Renal cortex interstitium (tissue), 11 donors: ENCODE measurements around the gene IRS1. TPM values are rescaled to one million over a fixed set of nuclear protein-coding genes. Genes with fewer than 3 reads are reported as not detected.

Source experiments
- DNase-seq, 11 donors: peaks; one replicate each; pipeline ENCODE4 v3.0.0-alpha.2; 2013; ENCODE audit warnings: low read depth in 9 of 11, low spot score in 4 of 11; ENCODE audit errors: extremely low read depth in 1 of 11
- polyA plus RNA-seq, 3 donors: library from polyadenylated mRNA; unstranded; fragments of 120-200 nt; gene quantifications; one replicate each; pipeline ENCODE4 v1.2.1, GENCODE V29; 2013; ENCODE audit not compliant: insufficient read length in 3 of 3

Gene IRS1
- polyA plus RNA-seq, 3 donors, result 12.4 to 15.7 (median 14.2) TPM

DNA sequence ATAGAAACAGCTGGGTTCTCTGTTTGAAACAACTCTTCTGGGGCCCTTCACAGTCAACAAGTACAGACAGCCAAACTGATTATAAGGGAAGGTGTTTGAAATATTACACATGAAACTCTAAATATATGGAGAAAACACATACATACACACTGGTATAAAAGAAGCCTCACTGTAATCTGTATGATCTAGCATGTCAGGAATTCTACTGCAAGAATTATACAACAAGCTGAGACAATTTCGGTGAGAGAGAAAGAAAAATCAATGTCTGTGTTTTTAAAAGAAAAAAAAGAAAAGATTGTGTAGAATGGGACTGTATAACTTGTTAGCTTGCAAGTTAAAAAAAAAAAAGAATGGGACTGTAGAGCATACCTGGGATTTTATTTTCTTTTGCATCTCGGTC lies 26.3 kb downstream of the IRS1 start:
- no peak for DNase-seq

DNA sequence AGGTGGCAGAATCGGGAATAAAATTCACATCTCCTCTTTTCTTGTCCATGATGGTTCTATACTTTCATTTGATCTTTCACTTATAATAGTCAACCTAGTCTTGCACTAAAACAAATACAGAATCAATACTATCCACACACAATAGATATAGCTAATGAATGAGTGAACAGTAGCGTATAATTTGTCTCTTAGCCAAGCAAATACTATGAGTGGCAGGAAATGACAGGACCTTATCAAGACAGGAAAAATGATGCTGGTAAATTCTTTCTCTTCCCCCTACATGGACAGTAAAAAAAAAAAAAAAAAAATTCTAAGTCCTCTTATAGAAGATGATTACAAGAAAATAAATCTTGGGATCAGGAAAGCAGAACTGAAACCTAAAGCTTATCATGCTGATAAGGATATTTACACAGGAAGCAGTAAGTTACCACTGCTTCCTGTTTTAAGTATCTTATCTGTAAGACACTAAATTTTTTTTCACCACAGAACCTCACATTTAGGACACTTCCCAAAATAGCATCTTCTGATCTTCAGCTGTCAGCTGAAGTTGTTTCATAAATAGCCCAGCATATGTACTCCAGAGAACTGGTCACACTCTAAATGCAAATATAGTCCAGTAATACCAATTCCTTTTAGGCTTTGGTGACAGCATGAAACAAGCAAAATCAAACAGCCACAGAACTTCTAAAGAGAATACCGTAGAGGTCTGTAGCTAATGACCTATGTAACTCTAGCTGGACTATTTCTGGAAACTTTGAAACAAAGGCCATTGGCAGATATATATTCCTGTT lies 27.0 kb downstream of the IRS1 start:
- peak in 1 of 11 donors; percentile 38 for DNase-seq

DNA sequence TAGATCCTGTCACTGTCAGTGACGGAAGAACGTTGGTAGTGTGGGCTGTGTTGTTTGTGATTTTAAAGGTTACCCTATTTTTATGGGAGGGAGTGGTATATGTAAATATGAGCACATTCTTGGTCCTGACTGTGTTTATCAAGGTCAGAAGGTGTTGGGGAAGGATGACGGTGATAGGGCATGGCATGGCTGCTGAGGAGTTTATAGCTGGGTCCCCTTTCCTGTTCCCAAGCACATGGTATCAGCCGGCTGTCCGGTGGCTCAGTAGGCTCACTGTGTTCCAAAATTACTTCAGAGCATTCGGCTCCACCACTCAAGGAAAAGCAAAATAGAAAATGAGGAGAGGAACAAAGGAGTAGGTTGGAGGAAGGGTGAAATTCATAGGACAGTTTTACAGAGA lies 28.6 kb downstream of the IRS1 start:
- no peak for DNase-seq

GRCh38 chr2:226767056-226767813 lies 32.4 kb downstream of the IRS1 start:
- DNase-seq, result no peak

DNA sequence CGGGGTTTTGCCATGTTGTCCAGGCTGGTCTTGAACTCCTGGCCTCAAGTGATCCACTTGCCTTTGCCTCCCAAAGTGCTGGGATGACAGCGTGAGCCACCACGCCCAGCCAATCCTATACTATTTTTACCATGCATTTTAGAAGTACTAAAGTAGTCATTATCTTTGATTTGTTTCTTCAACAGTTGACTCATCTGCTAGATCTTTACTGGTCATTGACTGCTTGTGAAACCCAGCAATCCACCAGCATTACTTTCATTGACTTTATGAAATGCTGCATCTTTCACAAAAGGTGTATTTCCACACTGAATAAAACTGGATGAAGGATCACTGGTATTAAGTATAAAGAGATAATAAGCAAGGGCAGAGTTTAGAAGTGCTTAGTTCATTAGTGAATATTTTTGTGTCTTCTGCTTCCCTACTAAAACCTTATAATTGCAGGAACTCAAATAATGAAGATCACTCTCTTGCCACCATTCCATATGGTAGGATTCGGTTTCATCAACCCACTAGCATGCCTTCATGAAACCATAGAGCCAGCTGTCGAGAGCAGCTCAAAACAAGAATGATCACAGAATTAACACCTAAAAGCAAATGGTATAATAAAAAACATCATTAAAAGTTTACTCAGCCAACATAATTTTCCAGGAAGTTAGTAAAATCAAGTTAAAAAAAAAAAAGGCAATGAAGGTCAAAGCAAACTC lies 33.1 kb downstream of the IRS1 start:
- DNase-seq, result no peak

DNA sequence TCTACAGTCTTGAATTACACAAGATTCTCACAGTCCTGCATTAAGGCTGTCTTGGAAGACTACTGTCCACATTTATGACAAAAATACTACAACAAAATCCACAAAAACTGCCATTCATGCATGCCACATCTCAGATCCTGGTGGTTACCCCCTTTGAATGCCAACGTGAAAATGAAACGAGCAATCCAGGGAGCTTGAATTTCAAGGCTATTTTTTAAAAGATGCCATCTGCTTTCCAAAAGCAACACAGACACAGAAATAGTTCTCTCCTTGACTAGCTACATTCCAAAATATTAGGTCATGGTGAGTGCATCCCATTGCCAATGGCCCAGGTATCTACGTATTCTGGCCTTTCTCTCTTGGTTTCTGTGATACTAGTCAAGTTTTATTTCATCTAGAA lies 36.3 kb downstream of the IRS1 start:
- no peak for DNase-seq

DNA sequence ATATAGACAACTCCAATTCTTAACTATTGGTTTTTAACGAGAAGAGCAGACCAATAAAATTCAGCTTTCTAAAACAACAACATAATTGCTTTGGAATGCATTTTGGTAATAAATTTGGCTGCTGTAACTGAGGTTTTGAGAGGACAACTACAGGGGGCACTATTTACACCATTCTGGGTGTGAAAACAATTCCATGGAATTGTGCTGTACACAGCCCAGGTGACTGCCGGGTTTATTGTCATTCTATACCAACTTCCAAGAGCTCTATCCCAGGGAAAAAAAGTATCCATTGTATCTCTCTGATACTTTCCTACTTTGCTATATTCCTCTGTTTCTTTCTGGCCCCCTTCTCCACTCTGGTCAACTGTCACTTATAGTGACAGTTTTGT lies 38.4 kb downstream of the IRS1 start:
- no peak for DNase-seq

GRCh38 chr2:226760412-226761194 lies 39.0 kb downstream of the IRS1 start:
- DNase-seq, result no peak

DNA sequence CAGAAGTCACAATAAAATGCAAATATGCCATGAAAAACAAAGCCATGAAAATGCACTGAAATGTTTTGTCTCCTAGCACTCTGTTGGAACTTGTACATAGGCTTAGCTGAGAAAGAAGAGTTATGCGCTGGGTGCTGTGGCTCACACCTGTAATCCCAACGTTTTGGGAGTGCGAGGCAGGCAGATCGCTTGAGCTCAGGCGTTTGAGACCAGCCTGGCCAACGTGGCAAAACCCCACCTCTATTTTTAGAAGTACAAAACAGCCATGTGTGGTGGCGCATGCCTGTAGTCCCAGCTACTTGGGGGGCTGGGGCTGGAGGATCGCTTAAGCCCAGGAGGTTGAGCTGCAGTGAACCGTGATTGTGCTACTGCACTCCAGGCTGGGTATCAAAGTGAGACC lies 39.9 kb downstream of the IRS1 start:
- no peak for DNase-seq

- DNase-seq, result no peak
Measured at GRCh38 chr2:226758921-226759640, 40.5 kb downstream of the IRS1 start.

DNA sequence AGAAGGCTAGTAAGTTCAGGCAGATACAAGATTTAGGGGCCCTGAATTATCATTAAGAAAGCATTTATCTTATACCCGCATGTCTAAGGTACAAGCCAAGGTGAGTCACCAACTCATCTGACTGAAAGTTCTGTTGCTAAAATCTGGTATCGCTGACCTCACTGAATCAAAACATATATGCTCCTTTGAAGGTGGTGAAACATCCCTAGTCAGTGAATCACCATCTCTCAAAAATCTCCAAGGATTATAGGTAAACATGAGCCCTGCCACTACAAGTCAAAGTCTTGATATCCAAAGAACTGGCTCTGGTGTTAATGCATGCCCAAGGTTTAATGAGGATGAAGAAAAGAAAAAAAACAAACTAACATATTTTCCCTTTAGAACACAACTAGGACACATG lies 43.5 kb downstream of the IRS1 start:
- DNase-seq, result no peak

DNA sequence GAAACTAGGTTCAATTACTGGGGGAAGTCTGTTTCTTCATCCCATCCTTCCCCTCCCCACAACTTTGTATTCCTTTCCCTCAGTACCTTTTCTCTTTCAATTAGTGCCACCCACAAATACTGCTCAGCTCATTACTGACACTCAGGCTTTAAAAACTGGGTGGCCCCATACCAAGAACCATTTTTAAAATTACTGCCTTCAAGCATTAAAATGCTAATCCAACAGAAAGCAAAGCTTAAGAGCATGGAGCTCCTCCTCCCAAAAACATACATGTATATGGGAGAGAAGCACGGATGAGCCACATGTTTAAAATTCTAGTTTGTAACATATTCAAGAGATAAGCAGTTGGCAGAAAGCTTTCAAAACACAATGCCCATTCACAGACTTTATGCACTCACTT lies 44.0 kb downstream of the IRS1 start:
- no peak for DNase-seq

DNA sequence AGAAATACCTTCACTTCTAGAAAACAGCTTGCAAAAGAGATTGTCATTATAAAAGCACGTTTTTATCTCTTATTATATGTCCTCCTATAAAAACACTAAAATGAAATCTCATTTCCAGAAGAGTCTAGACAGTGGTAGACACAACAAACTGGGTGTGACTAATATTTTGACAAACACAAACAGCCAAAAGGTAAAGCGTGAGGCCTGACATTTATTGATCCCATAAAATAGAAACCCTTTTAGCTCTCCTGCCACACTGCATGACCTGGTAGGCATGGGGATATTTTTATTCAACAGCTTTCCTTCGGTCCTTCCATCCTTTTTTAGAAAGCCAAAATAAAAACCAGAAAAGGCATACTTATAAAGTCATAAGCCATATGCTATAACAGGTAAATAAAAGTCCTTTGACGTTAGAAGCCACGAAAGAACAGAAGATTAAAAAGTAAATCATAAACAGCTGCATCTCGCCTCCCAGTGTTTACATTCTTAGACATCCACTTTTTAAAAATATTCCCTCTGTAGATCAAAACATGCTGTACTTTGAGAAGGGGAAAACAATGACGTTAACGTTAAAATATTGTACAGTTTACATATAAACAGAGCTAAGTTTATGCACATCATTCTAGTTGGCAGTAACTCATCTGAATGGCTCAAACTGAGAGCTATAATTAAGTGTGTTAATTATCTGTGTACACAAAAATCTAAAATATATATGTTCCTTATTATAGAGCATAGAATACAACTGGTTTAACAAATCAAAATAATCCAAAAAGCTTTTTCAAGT lies 44.6 kb downstream of the IRS1 start:
- DNase-seq, result peak in 1 of 11 donors; percentile 17

DNA sequence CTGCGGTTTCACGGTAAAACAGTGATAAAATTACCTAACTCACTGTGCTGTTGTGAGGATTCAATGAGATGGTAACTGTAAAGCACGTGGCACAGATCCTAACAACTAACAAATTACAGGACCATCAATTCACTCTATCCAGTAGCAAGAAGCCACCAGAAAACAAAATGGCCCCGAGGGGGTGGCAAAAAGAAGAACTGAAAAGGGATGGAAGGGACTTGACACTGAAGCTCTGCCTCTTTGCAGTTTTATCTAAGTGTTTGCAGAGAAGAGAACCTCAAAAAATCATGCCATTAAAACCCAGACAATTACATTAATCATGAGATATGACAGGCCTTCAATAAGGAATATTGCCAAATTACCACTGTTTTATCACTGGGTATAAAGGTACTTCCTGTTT lies 46.7 kb downstream of the IRS1 start:
- no peak for DNase-seq

GRCh38 chr2:226747288-226747687 lies 52.3 kb downstream of the IRS1 start:
- no peak for DNase-seq

GRCh38 chr2:226746196-226746800 lies 53.3 kb downstream of the IRS1 start:
- DNase-seq, result no peak

DNA sequence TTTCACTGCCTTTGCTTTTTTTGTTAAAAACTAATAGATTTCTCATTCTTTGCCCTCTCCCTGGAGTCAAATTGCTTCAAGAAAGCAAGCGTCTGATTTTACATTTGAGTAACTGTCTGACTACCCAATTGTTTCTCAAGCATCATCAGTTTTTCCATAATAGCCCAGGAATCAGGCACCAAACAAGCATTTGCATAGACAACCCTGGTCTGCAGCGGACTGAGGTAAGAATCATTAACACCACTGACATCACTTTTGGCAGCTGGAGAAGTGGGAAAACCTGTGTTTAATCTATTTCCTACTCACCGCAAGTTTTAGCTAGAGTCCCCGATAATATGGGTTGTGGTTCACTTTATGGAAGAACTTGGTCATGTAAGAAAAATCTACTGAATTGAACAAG lies 55.7 kb downstream of the IRS1 start:
- no peak for DNase-seq

GRCh38 chr2:226742347-226742746 lies 57.3 kb downstream of the IRS1 start:
- no peak for DNase-seq
